ENCODE data around the gene LYSET. TPM values are rescaled to one million over a fixed set of nuclear protein-coding genes. Genes with fewer than 3 reads are reported as not detected.
"Not testable (repeated sequence)": the region's sequence is repeated elsewhere in the genome, so short reads cannot be mapped to it uniquely, and the experiment has no call there.

LYSET gene
- total RNA-seq, 2 experiments from 2014 or later, result 5.8 TPM

DNA sequence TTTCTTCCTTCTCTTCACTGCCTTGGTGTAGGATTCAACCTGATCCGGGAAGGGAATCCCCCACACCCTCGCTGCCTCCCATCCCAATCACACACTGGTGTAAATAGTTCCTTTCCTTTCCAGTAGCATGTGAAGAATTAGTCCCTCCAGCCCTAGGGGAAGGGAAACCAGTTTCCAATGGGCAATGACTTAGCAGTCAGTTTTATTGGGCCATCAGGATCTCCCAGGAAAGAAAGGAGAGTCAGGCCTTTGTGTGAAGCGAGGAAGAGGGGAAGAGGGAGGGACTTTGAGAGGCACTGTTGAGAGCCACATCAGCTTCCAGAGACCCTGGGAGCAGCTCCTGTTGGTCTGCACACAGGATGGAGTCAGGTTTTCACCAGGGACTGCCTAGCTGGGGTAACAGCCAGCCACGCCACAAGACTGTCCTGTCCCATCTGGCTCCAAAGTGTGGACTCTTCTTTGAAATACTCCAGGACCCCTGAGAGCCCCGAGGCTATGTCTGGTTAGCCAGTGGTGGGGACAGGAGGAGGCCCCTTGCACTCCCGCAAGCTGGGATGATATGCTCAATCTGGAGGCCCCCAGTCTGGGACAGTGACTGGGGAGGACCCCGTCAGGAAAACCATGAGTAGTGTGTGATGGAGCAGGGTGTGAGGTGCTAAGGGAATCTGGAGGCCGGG is 28.3 kb upstream of the LYSET start:
- ChIA-PET CTCF (no interaction called here), POLR2A (no interaction called here)
- ATAC-seq (ENCODE audit: poor library complexity), result no peak
- H3K36me3 Mint-ChIP-seq (ENCODE audit: low read depth), result no peaks in the 10 kb centered on the region
- H3K4me3 Mint-ChIP-seq, result no peak overlapping the region
- Histone ChIP-seq H3K4me1 (ENCODE audit: insufficient read depth, low read length) (no peaks in the 10 kb centered on the region), H3K27me3 (ENCODE audit: control insufficient read depth in 1 of 2, insufficient read depth in 2 of 2, low read length in 2 of 2) (no peaks in the 10 kb centered on the region), H3K4me3 (ENCODE audit: low read length) (no peak overlapping the region), H3K27ac (ENCODE audit: low read depth in 1 of 2, low read length in 2 of 2) (no peak overlapping the region), H3K9me3 (ENCODE audit: control insufficient read depth in 1 of 2, insufficient read depth in 1 of 2, low read length in 2 of 2) (no peaks in the 10 kb centered on the region), H3K36me3 (ENCODE audit: insufficient read depth, low read length) (no peaks in the 10 kb centered on the region)
- TF ChIP-seq, protein P1, sequence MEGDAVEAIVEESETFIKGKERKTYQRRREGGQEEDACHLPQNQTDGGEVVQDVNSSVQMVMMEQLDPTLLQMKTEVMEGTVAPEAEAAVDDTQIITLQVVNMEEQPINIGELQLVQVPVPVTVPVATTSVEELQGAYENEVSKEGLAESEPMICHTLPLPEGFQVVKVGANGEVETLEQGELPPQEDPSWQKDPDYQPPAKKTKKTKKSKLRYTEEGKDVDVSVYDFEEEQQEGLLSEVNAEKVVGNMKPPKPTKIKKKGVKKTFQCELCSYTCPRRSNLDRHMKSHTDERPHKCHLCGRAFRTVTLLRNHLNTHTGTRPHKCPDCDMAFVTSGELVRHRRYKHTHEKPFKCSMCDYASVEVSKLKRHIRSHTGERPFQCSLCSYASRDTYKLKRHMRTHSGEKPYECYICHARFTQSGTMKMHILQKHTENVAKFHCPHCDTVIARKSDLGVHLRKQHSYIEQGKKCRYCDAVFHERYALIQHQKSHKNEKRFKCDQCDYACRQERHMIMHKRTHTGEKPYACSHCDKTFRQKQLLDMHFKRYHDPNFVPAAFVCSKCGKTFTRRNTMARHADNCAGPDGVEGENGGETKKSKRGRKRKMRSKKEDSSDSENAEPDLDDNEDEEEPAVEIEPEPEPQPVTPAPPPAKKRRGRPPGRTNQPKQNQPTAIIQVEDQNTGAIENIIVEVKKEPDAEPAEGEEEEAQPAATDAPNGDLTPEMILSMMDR (IDR thresholded peaks at IDR 0.05), result no peak
- intact Hi-C loops (cut with DNase I, micrococcal nuclease), result no loop called here
- no peaks in the 10 kb centered on the region for H3K4me1 Mint-ChIP-seq (ENCODE audit: low read depth)
- H3K27ac Mint-ChIP-seq, result no peak overlapping the region
- no peak for DNase-seq
- H3K27me3 Mint-ChIP-seq, result no peaks in the 10 kb centered on the region
- H3K9me3 Mint-ChIP-seq, result no peaks in the 10 kb centered on the region

DNA sequence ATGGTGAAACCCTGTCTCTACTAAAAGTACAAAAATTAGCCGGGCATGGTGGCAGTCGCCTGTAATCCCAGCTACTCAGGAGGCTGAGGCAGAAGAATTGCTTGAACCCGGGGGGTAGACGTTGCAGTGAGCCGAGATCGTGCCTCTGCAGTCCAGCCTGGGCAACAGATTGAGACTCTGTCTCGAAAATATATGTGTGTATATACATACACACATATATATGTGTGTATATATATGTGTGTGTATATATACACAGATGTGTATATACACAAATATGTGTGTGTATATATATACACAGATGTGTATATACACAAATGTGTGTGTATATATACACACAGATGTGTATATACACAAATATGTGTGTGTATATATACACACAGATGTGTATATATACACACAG is 26.8 kb upstream of the LYSET start:
- H3K4me3 Mint-ChIP-seq; intact Hi-C loops (cut with DNase I, micrococcal nuclease); H3K27me3 Mint-ChIP-seq; H3K36me3 ChIP-seq (ENCODE audit: insufficient read depth, low read length); H3K9me3 ChIP-seq (ENCODE audit: control insufficient read depth in 1 of 2, insufficient read depth in 1 of 2, low read length in 2 of 2); H3K36me3 Mint-ChIP-seq (ENCODE audit: low read depth); ATAC-seq (ENCODE audit: poor library complexity); H3K4me1 ChIP-seq (ENCODE audit: insufficient read depth, low read length); DNase-seq; POLR2A ChIA-PET; H3K27me3 ChIP-seq (ENCODE audit: control insufficient read depth in 1 of 2, insufficient read depth in 2 of 2, low read length in 2 of 2); H3K27ac ChIP-seq (ENCODE audit: low read depth in 1 of 2, low read length in 2 of 2); H3K4me1 Mint-ChIP-seq (ENCODE audit: low read depth); H3K27ac Mint-ChIP-seq; CTCF ChIA-PET; H3K4me3 ChIP-seq (ENCODE audit: low read length); H3K9me3 Mint-ChIP-seq: not testable (repeated sequence)

DNA sequence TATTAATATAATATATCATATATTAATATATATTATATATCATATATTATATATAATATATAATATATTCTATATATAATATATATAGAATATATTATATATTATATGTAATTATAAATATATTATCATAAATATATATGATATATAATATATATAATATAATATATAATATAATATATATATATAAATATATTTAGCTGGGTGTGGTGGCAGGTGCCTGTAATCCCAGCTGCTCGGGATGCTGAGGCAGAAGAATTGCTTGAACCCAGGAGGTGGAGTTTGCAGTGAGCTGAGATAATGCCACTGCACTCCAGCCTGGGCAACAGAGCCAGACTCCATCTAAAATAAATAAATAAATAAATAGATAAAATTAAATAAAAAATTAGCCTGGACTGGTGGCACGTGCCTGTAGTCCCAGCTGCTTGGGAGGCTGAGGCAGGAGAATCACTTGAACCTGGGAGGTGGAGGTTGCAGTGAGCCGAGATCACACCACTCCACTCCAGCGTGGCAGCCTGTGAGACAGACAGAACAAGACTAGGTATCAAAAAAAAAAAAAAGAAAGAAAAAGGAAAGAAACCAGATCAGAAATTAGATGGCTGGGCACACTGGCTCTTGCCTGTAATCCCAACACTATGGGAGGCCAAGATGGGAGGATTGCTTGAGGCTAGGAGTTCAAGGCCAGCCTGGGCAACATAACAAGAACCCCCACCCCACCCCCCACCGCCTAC is 25.3 kb upstream of the LYSET start:
- CTCF ChIA-PET, result interaction anchor here (0.7 to 1.0 kb wide), 3 partner anchors 14 to 134 kb away, joined by 3 read pairs; no protein-coding TSS in a partner anchor
- H3K27me3 ChIP-seq (ENCODE audit: control insufficient read depth in 1 of 2, insufficient read depth in 2 of 2, low read length in 2 of 2); H3K27ac Mint-ChIP-seq; ATAC-seq (ENCODE audit: poor library complexity); H3K9me3 ChIP-seq (ENCODE audit: control insufficient read depth in 1 of 2, insufficient read depth in 1 of 2, low read length in 2 of 2); H3K36me3 ChIP-seq (ENCODE audit: insufficient read depth, low read length); H3K27ac ChIP-seq (ENCODE audit: low read depth in 1 of 2, low read length in 2 of 2); intact Hi-C loops (cut with DNase I, micrococcal nuclease); H3K27me3 Mint-ChIP-seq; DNase-seq; H3K4me3 Mint-ChIP-seq; H3K9me3 Mint-ChIP-seq; H3K4me3 ChIP-seq (ENCODE audit: low read length); POLR2A ChIA-PET; H3K36me3 Mint-ChIP-seq (ENCODE audit: low read depth); H3K4me1 ChIP-seq (ENCODE audit: insufficient read depth, low read length); H3K4me1 Mint-ChIP-seq (ENCODE audit: low read depth): not testable (repeated sequence)

DNA sequence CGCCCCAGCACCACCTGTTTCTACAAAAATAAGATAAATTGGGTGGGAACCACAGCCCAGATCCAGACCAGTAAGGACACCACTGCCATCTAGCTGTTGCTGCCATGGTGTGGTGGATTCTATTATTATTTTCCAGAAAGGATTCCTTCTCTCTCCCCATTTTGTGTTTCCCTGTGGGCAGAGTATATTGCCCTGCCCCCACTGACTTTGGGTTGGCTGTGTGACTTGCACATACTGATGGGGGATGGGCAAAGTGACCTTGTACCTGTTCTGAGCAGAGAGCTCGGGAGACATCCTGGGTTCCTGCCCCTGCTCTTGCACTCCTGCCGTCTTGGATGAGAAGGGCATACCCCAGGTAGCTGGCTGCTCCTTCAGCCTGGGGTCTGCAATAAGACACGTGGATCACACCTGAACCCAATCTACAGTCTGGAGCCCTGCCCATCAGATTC is 24.7 kb upstream of the LYSET start:
- intact Hi-C loops (cut with DNase I, micrococcal nuclease), result no loop called here
- DNase-seq (no peak), ATAC-seq (ENCODE audit: poor library complexity) (no peak)
- H3K4me3 Mint-ChIP-seq, result no peak overlapping the region
- H3K27me3 ChIP-seq (ENCODE audit: control insufficient read depth in 1 of 2, insufficient read depth in 2 of 2, low read length in 2 of 2), result no peaks in the 10 kb centered on the region
- no peak overlapping the region for H3K27ac Mint-ChIP-seq
- H3K9me3 ChIP-seq (ENCODE audit: control insufficient read depth in 1 of 2, insufficient read depth in 1 of 2, low read length in 2 of 2), result no peaks in the 10 kb centered on the region
- H3K36me3 ChIP-seq (ENCODE audit: insufficient read depth, low read length), result no peaks in the 10 kb centered on the region
- TF ChIP-seq, protein P1 (IDR thresholded peaks at IDR 0.05), result no peak
- no peaks in the 10 kb centered on the region for H3K9me3 Mint-ChIP-seq
- H3K27me3 Mint-ChIP-seq, result no peaks in the 10 kb centered on the region
- no peaks in the 10 kb centered on the region for H3K36me3 Mint-ChIP-seq (ENCODE audit: low read depth)
- no peaks in the 10 kb centered on the region for H3K4me1 Mint-ChIP-seq (ENCODE audit: low read depth)
- CTCF ChIA-PET, result interaction anchor here (1.0 kb wide), 1 partner anchor 48 kb away, joined by 3 read pairs; no protein-coding TSS in a partner anchor
- no peak overlapping the region for H3K4me3 ChIP-seq (ENCODE audit: low read length)
- no peak overlapping the region for H3K27ac ChIP-seq (ENCODE audit: low read depth in 1 of 2, low read length in 2 of 2)
- POLR2A ChIA-PET, result no interaction called here
- no peaks in the 10 kb centered on the region for H3K4me1 ChIP-seq (ENCODE audit: insufficient read depth, low read length)

Measured in CD4-positive, alpha-beta T cell (primary cell).